HG02623 (cell line): ENCODE results near the gene TXNDC11.

Experiments
- ATAC-seq: cut with Tn5 transposase; IDR thresholded peaks from one replicate; pipeline ENCODE4 v1.9.1; 2021; ENCODE audit warnings: moderate library complexity; ENCODE audit not compliant: unreplicated experiment

The TXNDC11 gene

GRCh38 chr16:11691235-11691634 is 51.4 kb downstream of the TXNDC11 start:
- no peak for ATAC-seq

- ATAC-seq, result peak; percentile 79
These were observed 53.4 kb downstream of the TXNDC11 start for GRCh38 chr16:11689031-11689840.

DNA sequence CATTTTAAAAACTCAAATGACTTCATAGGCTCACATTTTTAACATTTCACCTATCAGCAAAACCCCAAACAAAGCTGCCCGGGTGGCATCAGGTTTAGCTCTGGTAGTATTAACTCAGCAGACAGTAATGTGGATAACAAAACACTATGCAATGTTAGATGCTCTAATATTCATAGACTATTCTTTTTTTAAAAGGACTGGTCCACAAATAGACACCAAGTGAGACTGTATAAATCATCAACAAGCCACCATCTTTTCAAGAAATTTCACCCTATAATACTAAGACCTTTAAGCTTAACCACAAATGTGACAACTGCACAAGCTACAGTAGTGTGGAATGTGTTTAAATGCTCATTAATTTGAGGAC is 54.2 kb downstream of the TXNDC11 start:
- ATAC-seq, result no peak

DNA sequence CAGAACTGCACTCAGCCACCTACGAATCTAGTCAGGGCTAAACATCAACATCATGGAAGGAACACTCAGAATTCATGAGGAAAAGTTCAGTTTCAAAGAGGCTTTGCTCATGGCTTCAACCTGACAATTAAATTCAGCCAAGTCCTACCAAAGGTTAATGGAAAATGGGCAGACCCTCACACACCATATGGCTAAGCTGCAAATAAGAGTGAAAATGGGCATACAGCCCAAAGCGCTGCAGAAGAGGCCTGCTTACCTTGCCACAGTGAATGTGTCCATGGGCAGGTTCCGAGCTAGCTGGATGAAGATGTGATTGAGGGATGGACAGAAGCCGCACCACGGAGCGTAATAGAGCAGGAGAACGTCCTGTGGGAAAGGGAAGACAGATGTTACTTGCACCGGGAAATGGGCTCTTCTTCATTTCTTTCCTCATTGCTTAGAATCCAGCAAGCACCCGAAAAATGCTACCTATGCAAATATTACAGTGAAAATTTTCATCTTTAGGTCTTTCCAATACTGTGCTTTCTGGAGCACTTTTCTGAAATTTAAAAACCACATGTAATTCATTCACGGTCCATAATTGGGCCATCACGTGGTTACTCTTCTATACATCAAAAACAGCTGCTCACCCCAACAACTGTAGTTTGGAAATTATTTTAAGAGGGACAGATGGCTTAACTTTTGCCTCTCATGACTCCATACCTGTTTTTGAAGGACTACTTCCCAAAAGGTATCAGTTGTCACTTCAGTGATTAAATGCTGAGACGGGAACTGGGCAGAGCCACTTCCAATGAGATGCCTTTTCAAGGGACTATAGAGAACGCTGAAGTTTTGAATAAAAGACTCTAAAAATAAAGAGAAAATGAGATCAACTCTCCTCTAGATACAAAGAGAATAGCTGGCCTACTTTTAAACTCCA is 54.8 kb downstream of the TXNDC11 start:
- no peak for ATAC-seq

GRCh38 chr16:11686713-11687380 is 55.8 kb downstream of the TXNDC11 start:
- no peak for ATAC-seq

DNA sequence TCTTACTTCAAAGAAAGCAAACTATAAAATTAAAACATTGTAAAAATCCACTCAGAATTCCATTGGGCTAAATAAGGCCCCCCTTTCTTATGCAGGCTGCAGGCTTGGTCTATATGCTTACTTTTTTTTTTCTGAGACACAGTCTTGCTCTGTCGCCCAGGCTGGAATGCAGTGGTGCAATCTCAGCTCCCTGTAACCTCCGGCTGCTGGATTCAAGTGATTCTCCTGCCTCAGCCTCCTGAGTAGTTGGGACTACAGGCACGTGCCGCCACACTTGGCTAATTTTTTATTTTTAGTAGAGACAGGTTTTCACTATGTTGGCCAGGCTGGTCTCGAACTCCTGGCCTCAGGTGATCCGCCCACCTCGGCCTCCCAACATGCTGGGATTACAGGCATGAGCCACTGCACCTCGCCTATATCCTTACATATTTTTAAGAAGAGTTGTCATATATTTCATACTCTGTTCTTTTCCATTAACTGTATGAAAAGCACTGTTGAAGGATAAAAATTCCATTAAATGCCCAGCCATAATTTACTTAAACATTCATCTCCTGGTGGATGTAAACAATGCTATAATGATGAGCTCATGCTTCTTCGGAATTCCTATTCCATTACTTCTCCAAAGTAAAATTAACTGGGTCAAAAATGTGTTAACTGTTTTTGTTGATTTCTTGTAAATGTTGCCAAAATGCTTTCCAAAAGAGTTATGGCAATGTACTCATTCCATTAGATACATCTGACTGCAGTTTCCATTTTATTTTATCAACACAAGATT is 56.6 kb downstream of the TXNDC11 start:
- ATAC-seq, result no peak

- no peak for ATAC-seq
These were observed 58.2 kb downstream of the TXNDC11 start for GRCh38 chr16:11684231-11685025.

- no peak for ATAC-seq
These were observed 59.5 kb downstream of the TXNDC11 start for GRCh38 chr16:11683145-11683544.

GRCh38 chr16:11682655-11683096 is 60.0 kb downstream of the TXNDC11 start:
- ATAC-seq, result no peak

- ATAC-seq, result peak; percentile 41
These were observed 60.5 kb downstream of the TXNDC11 start for GRCh38 chr16:11681976-11682654.

- ATAC-seq, result no peak
These were observed 61.1 kb downstream of the TXNDC11 start for GRCh38 chr16:11681556-11681955.

GRCh38 chr16:11679941-11680911 is 62.4 kb downstream of the TXNDC11 start:
- no peak for ATAC-seq

DNA sequence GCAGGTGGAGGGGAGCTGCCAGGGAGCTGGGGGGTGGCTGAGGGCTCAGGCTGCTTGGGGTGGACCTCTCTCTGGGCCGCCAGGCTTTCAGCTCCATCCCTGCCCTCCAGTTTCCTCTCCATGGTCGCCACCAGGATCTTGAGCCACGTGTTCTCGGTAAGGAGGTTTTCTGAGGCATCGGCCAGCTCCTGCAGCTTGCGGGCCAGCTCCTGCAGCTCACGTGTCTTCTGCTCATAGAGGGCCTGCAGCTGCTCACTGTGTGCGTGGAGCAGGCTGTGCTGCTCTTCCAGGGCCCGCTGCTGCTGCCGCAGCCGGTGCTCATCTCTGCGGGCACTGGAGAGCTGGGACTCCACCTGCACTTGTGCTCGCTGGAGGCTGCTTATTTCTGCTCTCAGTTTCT is 63.4 kb downstream of the TXNDC11 start:
- no peak for ATAC-seq

DNA sequence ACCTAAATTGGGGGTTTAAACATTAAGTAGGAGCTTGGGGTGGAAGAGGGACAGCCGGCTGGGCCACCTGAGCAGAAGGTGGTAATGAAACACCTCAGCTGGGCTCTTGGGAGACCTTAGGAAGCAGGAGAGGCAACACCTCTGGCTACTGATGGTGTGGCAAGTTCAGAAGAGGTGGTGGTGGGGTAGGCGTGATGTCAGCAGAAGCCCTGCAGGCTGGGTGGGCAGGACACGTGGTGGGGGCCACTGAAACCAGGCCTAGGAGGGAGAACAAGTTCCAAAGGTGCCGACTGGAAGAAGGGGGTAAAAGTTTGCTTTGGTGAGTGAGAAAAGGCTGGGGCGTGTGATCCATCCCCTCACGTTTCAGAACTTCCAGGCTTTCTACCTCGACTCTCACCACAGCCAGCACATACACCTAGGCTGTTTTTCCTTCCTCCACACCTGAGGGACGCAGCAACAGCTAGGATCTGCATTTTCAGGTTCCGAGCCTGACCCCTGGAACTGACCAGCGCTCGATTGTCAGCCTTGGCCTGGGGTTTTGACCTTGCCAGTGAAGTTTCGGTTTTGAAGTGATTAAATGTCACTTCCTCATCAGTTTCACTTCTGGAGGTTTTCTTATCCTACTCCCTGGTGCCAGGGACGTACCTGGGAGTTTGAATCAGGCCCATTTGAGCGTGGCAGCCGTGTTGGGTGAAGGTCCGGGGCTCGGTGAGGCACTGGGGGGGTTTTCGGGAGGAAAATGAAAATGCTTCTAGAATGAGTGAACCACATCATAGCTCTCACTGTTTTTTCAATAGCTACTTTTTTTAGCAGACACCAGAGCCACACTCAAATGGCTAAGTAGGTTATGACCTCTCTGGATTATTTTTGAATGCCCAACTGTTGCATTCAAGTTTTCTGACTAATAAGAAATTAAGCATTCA is 64.4 kb downstream of the TXNDC11 start:
- no peak for ATAC-seq

GRCh38 chr16:11677451-11677951 is 65.2 kb downstream of the TXNDC11 start:
- ATAC-seq, result no peak

GRCh38 chr16:11676799-11677198 is 65.9 kb downstream of the TXNDC11 start:
- no peak for ATAC-seq
